Right ventricle myocardium inferior (tissue), 1 donor: ENCODE measurements around the gene PID1. TPM values are rescaled to one million over a fixed set of nuclear protein-coding genes. Genes with fewer than 3 reads are reported as not detected.
A peak's percentile ranks its signal among the peaks of the same experiment; 100 is the strongest.

Source experiments
- ATAC-seq: fragments of 200-7000 bp; cut with Tn5 transposase; one replicate; pipeline ENCODE4 v1.9.1; 2020; ENCODE audit warnings: mild to moderate bottlenecking, moderate library complexity
- DNase-seq: peaks from one replicate; pipeline ENCODE4 v3.0.0; 2021; ENCODE audit errors: missing footprints
- intact Hi-C: fragments of 100-400 bp; cut with DNase I; formaldehyde crosslinking; loops from one replicate; pipeline ENCODE4 v1.11.0; 2022
- long read RNA-seq: library from polyadenylated mRNA; unstranded; transcript quantifications from one replicate; pipeline ENCODE4 v2.0.0, GENCODE V29; 2021
- total RNA-seq: library from RNA; stranded (reverse); fragmentation: NEBNext Ultra II Directional; extraction: Animal tissue kit (Norgen Biotek cat#: 25700); gene quantifications from one replicate; pipeline ENCODE4 v1.2.1, GENCODE V29; 2021
- donor health status: DM: no; HTN: yes; CAD: no; lungs with severe emphysema.

PID1 gene, protein sequence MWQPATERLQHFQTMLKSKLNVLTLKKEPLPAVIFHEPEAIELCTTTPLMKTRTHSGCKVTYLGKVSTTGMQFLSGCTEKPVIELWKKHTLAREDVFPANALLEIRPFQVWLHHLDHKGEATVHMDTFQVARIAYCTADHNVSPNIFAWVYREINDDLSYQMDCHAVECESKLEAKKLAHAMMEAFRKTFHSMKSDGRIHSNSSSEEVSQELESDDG
- 8.4 TPM for total RNA-seq
- long read RNA-seq, transcript PID1-203 (3 exons, 2,533 nt): major isoform, 11 of 11 reads
- long read RNA-seq, partial matches to known transcripts: 0 of 11 reads
- long read RNA-seq, other reads (novel, unspliced or antisense): 0 of 11 reads

GRCh38 chr2:229270551-229271410, at the start of gene PID1:
PID1 (minus strand) TSS chr2:229271287; CDS start chr2:229271043, 244 bp downstream.
- peak; percentile 78 for DNase-seq
- ATAC-seq: peak; percentile 88
- intact Hi-C loops: loop anchor here (5.0 kb wide), 2 partner anchors 573 to 1378 kb away; no protein-coding TSS in a partner anchor

DNA sequence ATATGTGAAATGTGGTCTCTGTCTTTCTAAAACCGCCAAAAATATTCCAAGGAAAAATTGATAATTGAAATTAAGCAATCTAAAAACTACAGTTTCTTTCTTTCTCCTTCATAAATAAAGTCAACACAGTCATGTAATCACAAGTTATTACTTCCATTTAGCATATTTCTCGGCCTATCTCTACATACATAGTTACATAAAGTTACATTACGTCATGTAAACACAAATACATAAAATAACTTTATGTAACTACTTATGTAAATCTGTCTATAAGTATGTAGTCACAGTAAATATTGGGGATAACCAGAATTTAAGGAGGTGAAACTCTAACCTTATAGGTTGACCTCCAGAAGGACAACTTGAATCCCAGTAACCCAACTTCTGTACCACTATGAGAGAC, 48.5 kb upstream of the PID1 start:
- ATAC-seq (no peak), DNase-seq (no peak)
- intact Hi-C loops: no loop called here

GRCh38 chr2:229314117-229314516, 43.0 kb upstream of the PID1 start:
- intact Hi-C loops: no loop called here
- no peak for ATAC-seq
- DNase-seq: no peak

- intact Hi-C loops: no loop called here
- no peak for DNase-seq
- peak; percentile 67 for ATAC-seq
These were observed 42.5 kb upstream of the PID1 start for GRCh38 chr2:229313591-229313990.

GRCh38 chr2:229301237-229301636, 30.1 kb upstream of the PID1 start:
- intact Hi-C loops: no loop called here
- DNase-seq (peak; percentile 42), ATAC-seq (no peak)

GRCh38 chr2:229300790-229301189, 29.7 kb upstream of the PID1 start:
- DNase-seq (no peak), ATAC-seq (peak; percentile 35)
- intact Hi-C loops: no loop called here

GRCh38 chr2:229300371-229300770, 29.3 kb upstream of the PID1 start:
- ATAC-seq (no peak), DNase-seq (no peak)
- intact Hi-C loops: no loop called here

GRCh38 chr2:229297247-229297646, 26.2 kb upstream of the PID1 start:
- DNase-seq (no peak), ATAC-seq (peak; percentile 75)
- intact Hi-C loops: no loop called here

DNA sequence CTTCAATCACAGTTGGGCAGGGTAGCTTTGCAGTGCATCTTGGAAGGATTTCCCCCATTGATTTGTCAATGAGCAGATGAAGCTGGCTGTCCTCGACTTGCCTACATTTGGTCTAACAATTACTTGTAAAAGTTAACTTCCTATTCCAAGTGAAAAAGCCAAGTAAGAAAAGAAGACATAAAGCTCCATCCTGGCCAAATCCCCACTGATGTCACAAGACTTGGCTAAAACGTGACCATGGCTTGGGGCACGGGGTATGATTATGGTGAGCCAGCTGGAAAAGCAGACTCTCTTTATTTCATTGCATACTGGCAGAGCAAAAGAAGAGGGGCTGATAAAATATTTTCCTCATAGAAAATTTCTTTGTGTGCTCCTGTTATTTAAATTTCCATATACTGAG, 25.4 kb upstream of the PID1 start:
- ATAC-seq (peak; percentile 67), DNase-seq (peak; percentile 50)
- intact Hi-C loops: no loop called here

DNA sequence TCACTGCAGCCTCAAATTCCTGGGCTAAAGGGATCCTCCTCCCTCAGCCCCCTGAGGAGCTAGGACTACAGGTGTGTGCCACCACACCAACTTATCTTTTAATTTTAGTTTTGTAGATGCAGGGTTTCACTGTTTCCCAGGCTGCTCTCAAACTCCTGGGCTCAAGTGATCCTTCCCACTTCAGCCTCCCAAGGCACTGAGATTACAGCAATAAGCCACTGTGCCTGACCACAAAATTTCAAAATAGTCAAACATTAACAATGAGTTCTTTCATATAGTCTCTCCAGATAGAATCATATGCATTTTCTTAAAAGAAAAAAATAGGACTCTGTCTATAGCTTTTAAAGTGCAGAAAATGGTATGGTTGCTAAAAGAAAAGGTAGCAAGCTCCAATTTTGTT, 24.9 kb upstream of the PID1 start:
- intact Hi-C loops: no loop called here
- ATAC-seq (no peak), DNase-seq (no peak)

DNA sequence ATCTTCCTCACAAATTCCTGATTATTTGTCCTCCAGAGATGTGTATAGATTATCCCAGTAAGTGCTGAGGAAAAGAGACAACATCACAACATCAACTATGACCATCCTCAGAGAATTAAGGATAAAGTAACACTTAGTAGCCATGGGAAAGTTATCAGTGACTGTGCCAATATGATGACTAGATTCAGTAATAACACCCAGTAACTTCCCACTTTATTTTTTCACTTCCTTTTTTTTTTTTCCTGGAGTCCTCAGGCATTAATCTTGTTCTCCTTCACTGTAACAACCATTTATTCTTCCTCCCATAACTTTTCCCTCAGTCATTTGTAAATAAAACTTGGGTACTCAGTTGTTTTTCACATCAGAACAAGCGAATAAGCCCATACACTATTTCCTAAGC, 16.7 kb upstream of the PID1 start:
- ATAC-seq: no peak
- no peak for DNase-seq
- intact Hi-C loops: no loop called here

GRCh38 chr2:229282758-229283546, 11.9 kb upstream of the PID1 start:
- intact Hi-C loops: no loop called here
- no peak for DNase-seq
- ATAC-seq: peak; percentile 96

DNA sequence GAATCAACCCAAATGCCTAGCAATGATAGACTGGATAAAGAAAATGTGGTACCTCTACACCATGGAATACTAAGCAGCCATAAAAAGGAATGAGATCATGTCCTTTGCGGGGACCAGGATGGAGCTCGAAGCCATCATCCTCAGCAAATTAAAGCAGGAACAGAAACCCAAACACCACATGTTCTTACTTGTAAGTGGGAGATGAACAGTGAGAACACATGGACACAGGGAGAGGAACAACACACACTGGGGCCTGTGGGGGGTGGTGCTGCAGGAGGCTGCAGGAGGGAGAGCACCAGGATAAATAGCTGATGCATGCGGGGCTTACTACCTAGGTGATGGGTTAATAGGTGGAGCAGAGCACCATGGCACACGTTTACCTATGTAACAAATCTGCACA, 8.4 kb upstream of the PID1 start:
- ATAC-seq: no peak
- intact Hi-C loops: no loop called here
- DNase-seq: no peak

DNA sequence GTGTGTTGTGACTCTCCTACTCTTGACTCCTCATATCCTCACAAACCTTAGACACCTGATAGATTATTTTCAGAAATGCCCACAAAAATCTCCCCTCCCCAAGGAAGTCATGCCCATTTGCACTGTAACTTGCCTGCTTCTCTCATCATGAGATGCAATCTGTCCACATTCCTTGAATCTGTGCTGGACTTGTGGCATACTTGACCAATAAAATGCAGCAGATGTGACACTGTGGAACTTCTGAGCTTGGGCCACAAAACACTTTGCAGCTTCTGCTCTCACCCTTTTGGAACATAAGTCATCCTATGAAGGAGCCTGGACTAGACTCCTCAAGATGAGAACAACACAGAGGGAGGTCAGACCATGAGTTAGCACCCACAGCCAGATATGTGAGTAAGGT, 4.4 kb upstream of the PID1 start:
- intact Hi-C loops: no loop called here
- no peak for ATAC-seq
- no peak for DNase-seq

DNA sequence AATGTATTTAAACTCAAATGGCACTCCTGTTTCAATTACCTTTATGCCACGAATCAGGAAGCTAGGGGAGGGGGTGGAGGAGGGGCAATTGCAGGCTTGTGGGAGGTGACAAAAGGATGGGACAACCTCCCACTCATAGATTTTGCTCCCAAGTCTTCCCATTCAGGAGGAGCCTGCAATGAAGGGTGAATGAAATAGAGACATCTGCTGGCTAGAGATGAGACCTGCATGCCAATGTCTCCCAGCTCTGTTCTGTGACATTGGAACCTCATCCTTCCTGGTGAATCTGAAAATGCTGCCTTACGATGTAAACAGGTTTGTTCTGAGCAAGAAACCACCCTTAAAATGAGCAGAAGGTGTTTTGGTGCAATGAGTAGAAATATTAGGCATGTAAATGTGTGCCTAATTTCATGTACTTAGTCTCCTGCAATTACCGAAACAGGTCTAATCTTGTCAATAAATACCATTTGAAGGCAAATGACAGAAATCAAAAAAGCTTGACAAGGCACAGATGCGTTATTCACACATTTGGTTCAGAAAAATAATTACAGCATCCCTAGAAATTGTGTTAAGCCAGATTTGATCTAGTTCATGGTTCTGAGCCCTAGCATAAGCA, 2.7 kb upstream of the PID1 start:
- DNase-seq (no peak), ATAC-seq (peak; percentile 80)

GRCh38 chr2:229273006-229273722, 2.1 kb upstream of the PID1 start:
- intact Hi-C loops: loop anchor here (1.0 to 5.0 kb wide), 3 partner anchors 140 to 1381 kb away; no protein-coding TSS in a partner anchor
- ATAC-seq (no peak), DNase-seq (no peak)

More for the DNA sequence above, 2.7 kb upstream of the PID1 start:
- intact Hi-C loops: loop anchor here (1.0 to 5.0 kb wide), 3 partner anchors 141 to 1382 kb away; no protein-coding TSS in a partner anchor

GRCh38 chr2:229269941-229270340, 1.1 kb downstream of the PID1 start:
- ATAC-seq (no peak), DNase-seq (no peak)
- intact Hi-C loops: loop anchor here (5.0 kb wide), 2 partner anchors 573 to 1378 kb away; no protein-coding TSS in a partner anchor

DNA sequence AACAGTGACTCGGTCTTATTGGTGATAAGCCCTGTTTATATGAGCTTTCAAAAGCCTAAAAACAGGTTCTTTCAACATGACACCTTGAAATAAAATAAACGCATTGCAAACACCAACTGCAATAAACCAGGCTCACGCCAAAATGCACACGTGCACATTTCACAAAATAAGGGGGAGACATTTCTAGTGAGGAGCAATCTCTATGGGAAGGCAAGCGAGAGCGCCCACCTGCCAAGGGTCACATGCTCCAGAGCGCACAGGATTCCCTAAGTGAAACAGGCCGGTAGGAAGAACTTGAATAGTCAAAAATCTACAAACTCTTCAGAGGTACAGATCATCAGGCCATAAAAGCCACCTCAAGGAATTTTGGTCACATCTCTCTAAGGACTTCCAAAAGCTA, 1.9 kb downstream of the PID1 start:
- intact Hi-C loops: no loop called here
- DNase-seq (peak; percentile 50), ATAC-seq (no peak)
